Endothelial cell (in vitro differentiated cells): ENCODE results near the gene ABHD1. TPM values are rescaled to one million over a fixed set of nuclear protein-coding genes. Genes with fewer than 3 reads are reported as not detected.

Experiments
- DNase-seq: peaks from one replicate; pipeline ENCODE4 v3.0.0; 2021; ENCODE audit warnings: low spot score
- H3K27ac Mint-ChIP-seq: one replicate; pipeline ENCODE4 v1.8.0; 2021; ENCODE audit warnings: mixed read lengths, inconsistent platforms; ENCODE audit not compliant: unreplicated experiment
- H3K27me3 Mint-ChIP-seq: one replicate; pipeline ENCODE4 v1.8.0; 2021; ENCODE audit warnings: mild to moderate bottlenecking, moderate library complexity, mixed read lengths, inconsistent platforms; ENCODE audit not compliant: unreplicated experiment
- H3K36me3 Mint-ChIP-seq: one replicate; pipeline ENCODE4 v1.8.0; 2021; ENCODE audit warnings: mild to moderate bottlenecking, low read depth, mixed read lengths, inconsistent platforms; ENCODE audit not compliant: unreplicated experiment
- H3K4me1 Mint-ChIP-seq: one replicate; pipeline ENCODE4 v1.8.0; 2021; ENCODE audit warnings: mild to moderate bottlenecking, mixed read lengths, inconsistent platforms; ENCODE audit not compliant: unreplicated experiment
- H3K4me3 Mint-ChIP-seq: one replicate; pipeline ENCODE4 v1.8.0; 2021; ENCODE audit warnings: mild to moderate bottlenecking, mixed read lengths, inconsistent platforms; ENCODE audit not compliant: unreplicated experiment
- H3K9me3 Mint-ChIP-seq: one replicate; pipeline ENCODE4 v1.8.0; 2021; ENCODE audit warnings: mixed read lengths, inconsistent platforms; ENCODE audit not compliant: unreplicated experiment
- total RNA-seq: library from RNA; stranded (reverse); fragmentation: NEBNext Ultra II Directional; extraction: Animal tissue kit (Norgen Biotek cat#: 25700); gene quantifications from one replicate; pipeline ENCODE4 v1.2.1, GENCODE V29; 2021; ENCODE audit not compliant: unreplicated experiment
- TF ChIP-seq, protein P1 (sequence below): fragments of 200-600 bp; sonication (generic); IDR thresholded peaks from one replicate; pipeline ENCODE4 v1.5.0; 2021; ENCODE audit warnings: antibody characterized with exemption; ENCODE audit not compliant: unreplicated experiment

The ABHD1 gene
- total RNA-seq, 1 donor from 2014 or later, result 0.31 TPM

DNA sequence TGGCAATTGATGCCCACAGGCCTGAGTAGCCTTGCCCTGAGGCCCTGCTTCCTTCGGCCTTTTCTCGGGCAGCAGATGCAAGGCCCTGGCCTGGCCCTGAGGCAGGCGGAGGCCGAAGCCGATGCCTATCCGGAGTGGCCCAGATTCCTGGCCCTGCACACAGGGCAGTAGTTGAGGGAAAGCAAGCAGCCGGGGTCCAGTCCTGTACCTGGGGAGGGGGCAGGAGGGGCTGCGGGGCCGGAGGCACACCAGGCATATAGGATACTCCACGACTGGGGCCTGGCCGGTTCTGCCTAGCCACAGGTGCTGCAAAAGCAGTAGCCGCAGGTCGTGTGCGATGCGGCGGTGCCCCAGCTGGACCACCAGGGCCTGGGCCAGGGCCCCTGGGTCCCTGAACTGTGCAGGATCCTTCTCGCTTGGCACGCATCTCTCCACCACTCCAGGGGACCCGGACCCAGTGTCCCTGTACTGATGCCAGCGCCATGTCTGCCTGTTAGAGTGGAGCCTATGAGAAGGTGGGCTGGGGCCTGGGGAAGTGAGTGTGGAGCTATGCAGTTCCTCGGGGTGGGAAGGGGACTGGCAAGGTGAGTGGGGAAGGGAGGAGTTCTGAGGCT lies 13.8 kb downstream of the ABHD1 start:
- TF ChIP-seq, protein P1, sequence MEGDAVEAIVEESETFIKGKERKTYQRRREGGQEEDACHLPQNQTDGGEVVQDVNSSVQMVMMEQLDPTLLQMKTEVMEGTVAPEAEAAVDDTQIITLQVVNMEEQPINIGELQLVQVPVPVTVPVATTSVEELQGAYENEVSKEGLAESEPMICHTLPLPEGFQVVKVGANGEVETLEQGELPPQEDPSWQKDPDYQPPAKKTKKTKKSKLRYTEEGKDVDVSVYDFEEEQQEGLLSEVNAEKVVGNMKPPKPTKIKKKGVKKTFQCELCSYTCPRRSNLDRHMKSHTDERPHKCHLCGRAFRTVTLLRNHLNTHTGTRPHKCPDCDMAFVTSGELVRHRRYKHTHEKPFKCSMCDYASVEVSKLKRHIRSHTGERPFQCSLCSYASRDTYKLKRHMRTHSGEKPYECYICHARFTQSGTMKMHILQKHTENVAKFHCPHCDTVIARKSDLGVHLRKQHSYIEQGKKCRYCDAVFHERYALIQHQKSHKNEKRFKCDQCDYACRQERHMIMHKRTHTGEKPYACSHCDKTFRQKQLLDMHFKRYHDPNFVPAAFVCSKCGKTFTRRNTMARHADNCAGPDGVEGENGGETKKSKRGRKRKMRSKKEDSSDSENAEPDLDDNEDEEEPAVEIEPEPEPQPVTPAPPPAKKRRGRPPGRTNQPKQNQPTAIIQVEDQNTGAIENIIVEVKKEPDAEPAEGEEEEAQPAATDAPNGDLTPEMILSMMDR, result no peak
- DNase-seq, result no peak
- Mint-ChIP-seq H3K27ac (no peak overlapping the region), H3K4me1 (peaks cover 9% of the 10 kb centered on the region), H3K4me3 (no peak overlapping the region), H3K27me3 (peaks cover 8% of the 10 kb centered on the region), H3K9me3 (no peaks in the 10 kb centered on the region), H3K36me3 (peaks cover 6% of the 10 kb centered on the region)

GRCh38 chr2:27138111-27138510 lies 14.5 kb downstream of the ABHD1 start:
- Mint-ChIP-seq H3K36me3 (peaks cover 2% of the 10 kb centered on the region), H3K9me3 (no peaks in the 10 kb centered on the region), H3K27ac (no peak overlapping the region), H3K27me3 (peaks cover 5% of the 10 kb centered on the region), H3K4me1 (peaks cover 5% of the 10 kb centered on the region), H3K4me3 (no peak overlapping the region)
- DNase-seq, result no peak
- TF ChIP-seq, protein P1, result no peak

DNA sequence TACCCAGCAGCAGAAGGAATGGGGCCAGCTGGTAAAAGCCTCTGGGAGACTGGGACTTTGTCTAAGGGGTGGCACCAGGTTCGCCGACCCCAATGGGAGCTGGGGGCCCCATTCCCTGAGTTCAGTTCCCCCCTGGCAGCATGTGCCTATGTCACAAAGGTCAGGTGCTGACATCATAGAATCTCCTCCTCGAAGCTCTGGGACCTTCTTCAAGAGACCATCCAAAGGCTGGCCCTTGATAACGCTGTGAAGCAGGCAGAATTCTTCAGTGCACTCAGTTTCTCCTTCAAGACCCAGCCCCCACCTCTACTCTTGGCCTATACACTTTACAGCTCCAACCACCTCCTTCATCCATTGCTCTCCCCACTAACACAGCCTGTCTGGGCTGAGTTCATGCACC lies 15.7 kb downstream of the ABHD1 start, which contains the start of gene PRR30:
PRR30 (minus strand) TSS at position 101 of the 400 bp plus-strand sequence. CDS start 1,081 bp downstream, outside the sequence.
- TF ChIP-seq, protein P1, result no peak
- H3K36me3 Mint-ChIP-seq, result no peaks in the 10 kb centered on the region
- DNase-seq, result no peak
- peaks cover 6% of the 10 kb centered on the region for H3K27me3 Mint-ChIP-seq
- H3K27ac Mint-ChIP-seq, result no peak within 1 kb of the TSS
- no peaks in the 10 kb centered on the region for H3K9me3 Mint-ChIP-seq
- H3K4me3 Mint-ChIP-seq, result no peak within 1 kb of the TSS
- H3K4me1 Mint-ChIP-seq, result no peaks in the 10 kb centered on the region

- H3K27me3 Mint-ChIP-seq, result peaks cover 7% of the 10 kb centered on the region
- no peaks in the 10 kb centered on the region for H3K4me1 Mint-ChIP-seq
- no peak overlapping the region for H3K27ac Mint-ChIP-seq
- H3K36me3 Mint-ChIP-seq, result no peaks in the 10 kb centered on the region
- no peaks in the 10 kb centered on the region for H3K9me3 Mint-ChIP-seq
- no peak overlapping the region for H3K4me3 Mint-ChIP-seq
- TF ChIP-seq, protein P1, result no peak
- no peak for DNase-seq
Measured at GRCh38 chr2:27143285-27143684, 19.7 kb downstream of the ABHD1 start.

GRCh38 chr2:27145682-27146081 lies 22.1 kb downstream of the ABHD1 start:
- no peak for DNase-seq
- peaks cover 4% of the 10 kb centered on the region for H3K27me3 Mint-ChIP-seq
- no peaks in the 10 kb centered on the region for H3K36me3 Mint-ChIP-seq
- H3K9me3 Mint-ChIP-seq, result no peaks in the 10 kb centered on the region
- no peaks in the 10 kb centered on the region for H3K4me1 Mint-ChIP-seq
- no peak overlapping the region for H3K4me3 Mint-ChIP-seq
- no peak overlapping the region for H3K27ac Mint-ChIP-seq
- TF ChIP-seq, protein P1, result no peak
